GM12891 (cell line): ENCODE results near the gene ATXN10.

Source experiments
- DNase-seq: peaks from one replicate; pipeline ENCODE4 v3.0.0; 2011; ENCODE audit warnings: low spot score; ENCODE audit not compliant: insufficient read length
- FAIRE-seq: peaks from 2 replicates; lab custom pipeline; 2011; peaks lifted over from hg19 to GRCh38; lab: Jason Lieb, UNC
- PAX5 ChIP-seq: IDR thresholded peaks from 2 replicates; pipeline ENCODE4 v1.6.1; 2011; ENCODE audit warnings: low read length, moderate library complexity, mild to moderate bottlenecking; ENCODE audit not compliant: insufficient read depth, severe bottlenecking
- POLR2A ChIP-seq: IDR thresholded peaks from 2 replicates; pipeline ENCODE4 v1.6.1; 2011; ENCODE audit warnings: low read depth, low read length, control low read depth
- POLR2AphosphoS5 ChIP-seq: IDR thresholded peaks from 2 replicates; pipeline ENCODE4 v1.6.1; 2011; ENCODE audit warnings: low read depth, low read length, control low read depth
- POU2F2 ChIP-seq: IDR thresholded peaks from 2 replicates; pipeline ENCODE4 v1.6.1; 2011; ENCODE audit warnings: low read depth, mild to moderate bottlenecking, control low read depth, low read length, moderate library complexity
- SPI1 ChIP-seq: IDR thresholded peaks from 2 replicates; pipeline ENCODE4 v1.6.1; 2011; ENCODE audit warnings: low read depth, low read length, control low read depth
- TAF1 ChIP-seq: IDR thresholded peaks from 2 replicates; pipeline ENCODE4 v1.6.1; 2011; ENCODE audit warnings: low read depth, low read length, control low read depth

ATXN10 gene

DNA sequence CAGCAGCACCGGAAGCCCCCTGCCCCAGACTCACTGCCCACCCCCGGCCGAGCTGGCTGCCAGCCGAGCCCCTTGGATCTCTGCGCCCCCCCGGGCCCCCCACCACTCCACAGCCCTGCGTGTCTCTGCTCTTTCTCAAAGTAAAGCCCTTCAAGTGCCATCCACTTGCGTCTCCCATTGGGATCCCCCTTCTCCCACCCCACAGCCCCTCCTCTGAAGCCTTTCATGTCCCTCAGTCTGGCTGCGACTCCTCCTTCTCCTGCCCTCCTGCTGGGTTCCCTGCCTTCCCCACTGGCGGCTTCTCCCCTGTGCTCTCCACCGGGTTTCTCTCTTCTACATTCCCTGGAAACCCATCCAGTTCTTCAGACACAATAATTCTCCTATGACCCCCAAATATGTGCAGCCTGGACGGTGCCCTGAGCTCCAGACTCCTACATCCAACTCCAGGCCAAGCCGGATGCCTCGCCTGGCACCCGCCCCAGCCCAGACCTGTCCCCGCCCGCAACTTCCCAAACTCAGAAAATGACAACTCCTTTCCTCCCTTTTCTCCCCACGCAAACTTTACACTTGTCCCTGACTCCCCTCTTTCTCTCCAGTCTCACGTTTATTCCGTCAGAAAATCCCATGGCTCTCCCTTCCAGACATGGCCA, 196.4 kb downstream of the ATXN10 start:
- no peak for TF ChIP-seq SPI1
- no peak for TF ChIP-seq POLR2A
- DNase-seq (no peak), FAIRE-seq (no peak)

GRCh38 chr22:45868571-45869339, 197.1 kb downstream of the ATXN10 start:
- TF ChIP-seq SPI1 (no peak), TAF1 (no peak)
- FAIRE-seq: no peak
- DNase-seq: no peak

DNA sequence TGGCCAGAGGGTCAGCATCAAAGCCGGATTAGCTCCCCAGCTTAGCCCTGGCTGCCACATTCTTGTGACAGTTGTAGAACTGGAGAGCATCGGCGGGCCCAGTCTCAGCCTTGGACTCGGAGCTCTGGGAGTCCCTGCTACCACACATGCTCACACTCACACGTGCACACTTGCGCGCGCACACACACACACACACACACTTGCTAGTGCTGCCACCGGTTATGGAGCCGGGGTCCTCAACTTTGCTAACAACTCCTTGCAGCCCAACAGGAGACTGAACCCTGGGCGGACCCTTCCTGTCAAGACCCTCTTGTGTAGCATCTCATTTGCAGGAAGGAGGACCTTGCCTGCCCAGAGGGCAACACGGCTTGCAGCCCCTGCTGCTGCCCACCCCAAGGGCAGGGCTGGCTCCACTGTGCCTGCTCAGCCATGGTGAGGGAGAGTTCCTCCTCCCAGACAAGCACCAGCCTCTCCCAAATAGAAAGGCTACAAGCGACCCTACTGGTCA, 197.8 kb downstream of the ATXN10 start:
- FAIRE-seq (no peak), DNase-seq (no peak)
- TF ChIP-seq PAX5: no peak
- TF ChIP-seq TAF1: no peak
- TF ChIP-seq POLR2A: no peak
- no peak for TF ChIP-seq POLR2AphosphoS5
- TF ChIP-seq SPI1: no peak
- TF ChIP-seq POU2F2: no peak

GRCh38 chr22:45870011-45870410, 198.4 kb downstream of the ATXN10 start:
- DNase-seq (no peak), FAIRE-seq (no peak)
- TF ChIP-seq POLR2AphosphoS5 (no peak), POLR2A (no peak), POU2F2 (no peak), TAF1 (no peak), SPI1 (no peak), PAX5 (no peak)

DNA sequence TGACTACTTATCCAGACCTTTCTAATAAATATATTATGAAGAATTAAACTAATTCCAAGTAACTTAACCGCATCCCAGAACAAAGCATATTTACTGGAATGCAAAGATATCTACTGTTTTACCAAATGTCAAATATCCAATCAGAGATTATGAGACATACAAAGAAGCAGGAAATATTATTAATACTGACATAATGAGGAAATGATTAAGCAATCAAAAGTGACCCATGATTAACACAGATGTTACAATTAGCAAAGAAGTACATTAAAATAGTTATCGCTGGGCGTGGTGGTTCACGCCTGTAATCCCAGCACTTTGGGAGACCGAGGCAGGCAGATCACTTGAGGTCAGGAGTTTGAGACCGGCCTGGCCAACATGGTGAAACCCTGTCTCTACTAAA, 200.1 kb downstream of the ATXN10 start:
- TF ChIP-seq POU2F2 (no peak), PAX5 (no peak), POLR2A (no peak), POLR2AphosphoS5 (no peak)
- DNase-seq (no peak), FAIRE-seq (no peak)

DNA sequence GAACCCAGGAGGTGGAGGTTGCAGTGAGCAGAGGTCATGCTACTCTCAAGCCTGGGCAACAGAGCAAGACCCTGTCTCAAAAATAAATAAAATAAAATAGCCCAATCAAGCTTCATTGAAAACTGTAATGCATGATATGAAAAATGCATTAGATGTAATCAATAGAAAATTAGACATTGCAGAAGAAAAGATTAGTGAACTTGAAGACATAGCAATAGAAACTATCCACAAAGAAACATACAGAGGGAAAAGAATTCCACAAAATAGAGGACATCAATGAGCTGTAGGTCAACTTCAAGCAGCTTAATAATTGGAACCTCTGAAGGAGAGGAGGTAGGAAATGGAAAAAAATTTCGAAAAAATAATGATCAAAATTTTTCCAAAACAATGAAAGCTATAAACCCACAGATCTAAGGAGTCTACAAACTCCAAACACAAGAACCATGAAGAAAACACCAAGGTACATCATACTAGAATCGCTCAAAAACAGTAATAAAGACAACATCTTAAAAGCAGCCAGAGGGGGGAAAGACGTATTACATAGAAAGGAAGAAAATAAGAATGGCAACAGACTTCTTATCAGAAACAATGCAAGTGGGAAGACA, 201.1 kb downstream of the ATXN10 start:
- TF ChIP-seq PAX5: no peak
- TF ChIP-seq POU2F2: no peak
- TF ChIP-seq SPI1: no peak
- no peak for TF ChIP-seq TAF1
- TF ChIP-seq POLR2A: no peak
- TF ChIP-seq POLR2AphosphoS5: no peak
- no peak for FAIRE-seq
- no peak for DNase-seq

DNA sequence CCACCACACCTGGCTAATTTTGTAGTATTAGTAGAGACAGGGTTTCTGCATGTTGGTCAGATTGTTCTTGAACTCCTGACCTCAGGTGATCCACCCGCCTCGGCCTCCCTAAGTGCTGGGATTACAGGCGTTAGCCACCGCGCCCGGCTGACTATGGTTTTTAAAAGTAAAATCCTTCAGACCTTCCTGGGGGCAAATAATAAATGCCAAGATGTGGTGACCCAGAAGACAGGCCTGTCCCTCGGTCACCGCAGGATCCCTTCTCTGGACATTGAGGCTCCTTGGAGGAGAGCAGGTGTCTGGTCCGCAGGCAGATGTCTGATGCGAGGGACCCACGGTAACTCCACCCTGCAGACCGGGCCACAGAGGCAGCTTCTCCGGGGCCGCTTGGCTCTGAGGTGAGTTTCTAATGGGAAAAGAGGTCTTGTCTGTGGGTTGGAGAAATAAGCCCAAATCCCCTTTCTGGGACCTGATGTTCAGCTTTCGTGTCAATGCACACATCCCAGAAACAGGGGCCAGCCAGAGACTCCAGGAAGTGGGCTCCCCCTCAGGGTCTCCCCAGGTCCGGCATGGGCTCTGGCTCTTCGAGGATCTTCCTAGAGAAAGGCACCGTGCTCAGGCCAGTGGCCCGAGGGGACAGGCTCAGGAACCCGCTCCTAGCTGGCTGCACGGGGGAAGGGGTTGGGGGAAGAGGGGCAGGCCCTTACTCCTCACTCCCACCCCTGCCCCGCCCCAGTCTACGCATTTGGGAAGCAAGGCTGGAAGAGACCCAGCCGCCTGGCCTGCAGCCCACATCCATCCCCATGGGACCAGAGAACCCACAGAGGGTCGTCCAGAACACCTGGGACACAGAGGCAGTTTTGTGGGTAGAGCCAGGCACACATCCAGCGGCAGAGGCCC, 204.8 kb downstream of the ATXN10 start:
- DNase-seq: no peak
- no peak for TF ChIP-seq PAX5
- TF ChIP-seq POLR2AphosphoS5: no peak
- no peak for TF ChIP-seq POLR2A
- TF ChIP-seq TAF1: no peak
- no peak for TF ChIP-seq SPI1
- no peak for TF ChIP-seq POU2F2
- FAIRE-seq: no peak

DNA sequence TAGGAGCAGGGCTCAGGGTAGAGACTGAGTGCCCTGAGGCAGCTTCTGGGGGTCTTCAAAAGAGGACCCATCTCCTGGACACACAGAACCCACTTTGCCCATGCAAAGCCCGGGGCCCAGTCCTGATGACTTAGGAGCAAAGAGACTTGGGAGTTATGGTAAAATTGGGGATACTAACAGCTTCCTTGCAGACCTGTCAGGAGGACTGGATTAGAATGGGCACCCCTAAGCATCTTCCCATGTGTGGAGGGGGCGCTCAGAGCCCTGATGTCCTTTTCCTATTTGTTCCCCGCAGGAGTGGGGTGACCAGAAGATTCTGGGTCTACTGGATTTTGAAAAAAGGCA, 205.4 kb downstream of the ATXN10 start:
- DNase-seq (no peak), FAIRE-seq (no peak)
- TF ChIP-seq POU2F2: no peak
- no peak for TF ChIP-seq POLR2AphosphoS5
- no peak for TF ChIP-seq TAF1
- TF ChIP-seq PAX5: no peak
- TF ChIP-seq SPI1: no peak
- no peak for TF ChIP-seq POLR2A

DNA sequence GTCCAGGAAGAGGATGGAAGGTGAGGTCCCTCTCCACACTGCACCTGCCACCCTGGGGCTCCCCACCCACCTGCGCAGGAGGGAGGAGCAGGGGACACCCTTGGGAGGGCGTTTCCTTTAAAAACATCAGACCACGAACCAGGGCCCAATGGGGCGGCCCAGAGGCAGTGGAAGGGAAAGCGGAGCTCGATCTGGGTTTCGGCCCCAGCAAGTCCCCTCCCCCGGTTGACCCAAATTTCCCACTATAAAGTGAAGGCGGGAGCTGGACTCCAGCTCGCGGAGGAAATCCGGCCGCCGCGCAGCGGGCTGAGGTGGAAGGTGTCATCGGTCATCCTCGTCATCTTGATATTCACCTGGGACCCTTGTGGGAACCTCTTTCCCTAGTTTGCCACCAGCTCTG, 206.0 kb downstream of the ATXN10 start:
- DNase-seq: no peak
- TF ChIP-seq POLR2AphosphoS5 (no peak), SPI1 (no peak)
- no peak for FAIRE-seq
